ENCODE results near the gene KCTD19.
A peak's percentile ranks its signal among the peaks of the same experiment; 100 is the strongest.

Gene KCTD19

GRCh38 chr16:67278773-67279295 is 47.7 kb downstream of the KCTD19 start:
- ATAC-seq (replicated peaks; ENCODE audit: extremely low read depth, poor library complexity, severe bottlenecking) (peak; percentile 73), DNase-seq (ENCODE audit: low spot score in 2 of 2) (peak; percentile 16 to 27)
- Mint-ChIP-seq H3K4me1 (peaks cover 4% of the 10 kb centered on the region), H3K4me3 (peak overlapping the region; percentile 81), H3K27ac (ENCODE audit: low read depth) (peak overlapping the region; percentile 29), H3K9me3 (no peaks in the 10 kb centered on the region), H3K36me3 (ENCODE audit: insufficient read depth) (peaks cover 11% of the 10 kb centered on the region), H3K27me3 (no peaks in the 10 kb centered on the region)

GRCh38 chr16:67277999-67278772 is 48.4 kb downstream of the KCTD19 start:
- ATAC-seq (replicated peaks; ENCODE audit: extremely low read depth, poor library complexity, severe bottlenecking) (no peak), DNase-seq (ENCODE audit: low spot score in 2 of 2) (no peak)
- peaks cover 13% of the 10 kb centered on the region for H3K36me3 Mint-ChIP-seq (ENCODE audit: insufficient read depth)
- H3K4me1 Mint-ChIP-seq: peaks cover 4% of the 10 kb centered on the region
- H3K27ac Mint-ChIP-seq (ENCODE audit: low read depth): peak overlapping the region; percentile 29
- no peaks in the 10 kb centered on the region for H3K27me3 Mint-ChIP-seq
- H3K9me3 Mint-ChIP-seq: no peaks in the 10 kb centered on the region
- peak overlapping the region; percentile 81 for H3K4me3 Mint-ChIP-seq

- Mint-ChIP-seq H3K9me3 (no peaks in the 10 kb centered on the region), H3K4me3 (peak overlapping the region; percentile 81), H3K36me3 (ENCODE audit: insufficient read depth) (peaks cover 13% of the 10 kb centered on the region), H3K27me3 (no peaks in the 10 kb centered on the region), H3K27ac (ENCODE audit: low read depth) (peak overlapping the region; percentile 23), H3K4me1 (peaks cover 4% of the 10 kb centered on the region)
- ATAC-seq (replicated peaks; ENCODE audit: extremely low read depth, poor library complexity, severe bottlenecking) (no peak), DNase-seq (ENCODE audit: low spot score in 2 of 2) (no peak)
These were observed 49.1 kb downstream of the KCTD19 start for GRCh38 chr16:67277294-67277998.

- Mint-ChIP-seq H3K27ac (ENCODE audit: low read depth) (no peak overlapping the region), H3K36me3 (ENCODE audit: insufficient read depth) (peaks cover 13% of the 10 kb centered on the region), H3K27me3 (no peaks in the 10 kb centered on the region), H3K9me3 (no peaks in the 10 kb centered on the region), H3K4me3 (no peak overlapping the region), H3K4me1 (peaks cover 4% of the 10 kb centered on the region)
- no peak for DNase-seq (ENCODE audit: low spot score in 2 of 2)
- no peak for ATAC-seq (replicated peaks; ENCODE audit: extremely low read depth, poor library complexity, severe bottlenecking)
These were observed 51.2 kb downstream of the KCTD19 start for GRCh38 chr16:67275321-67275720.

GRCh38 chr16:67271446-67271845 is 55.1 kb downstream of the KCTD19 start:
- ATAC-seq (replicated peaks; ENCODE audit: extremely low read depth, poor library complexity, severe bottlenecking): no peak
- H3K27ac Mint-ChIP-seq (ENCODE audit: low read depth): no peak overlapping the region
- H3K4me1 Mint-ChIP-seq: no peaks in the 10 kb centered on the region

GRCh38 chr16:67270931-67271338 is 55.6 kb downstream of the KCTD19 start:
- Mint-ChIP-seq H3K4me1 (no peaks in the 10 kb centered on the region), H3K36me3 (ENCODE audit: insufficient read depth) (peaks cover 4% of the 10 kb centered on the region), H3K4me3 (no peak overlapping the region), H3K9me3 (no peaks in the 10 kb centered on the region), H3K27ac (ENCODE audit: low read depth) (no peak overlapping the region), H3K27me3 (no peaks in the 10 kb centered on the region)
- DNase-seq (ENCODE audit: low spot score in 2 of 2): no peak
- no peak for ATAC-seq (replicated peaks; ENCODE audit: extremely low read depth, poor library complexity, severe bottlenecking)

More at GRCh38 chr16:67271446-67271845, 55.1 kb downstream of the KCTD19 start:
- H3K4me3 Mint-ChIP-seq: no peak overlapping the region
- no peaks in the 10 kb centered on the region for H3K27me3 Mint-ChIP-seq
- H3K36me3 Mint-ChIP-seq (ENCODE audit: insufficient read depth): peaks cover 6% of the 10 kb centered on the region
- no peak for DNase-seq (ENCODE audit: low spot score in 2 of 2)
- H3K9me3 Mint-ChIP-seq: no peaks in the 10 kb centered on the region

GRCh38 chr16:67269766-67270165 is 56.8 kb downstream of the KCTD19 start:
- Mint-ChIP-seq H3K27ac (ENCODE audit: low read depth) (no peak overlapping the region), H3K27me3 (no peaks in the 10 kb centered on the region), H3K4me1 (no peaks in the 10 kb centered on the region), H3K36me3 (ENCODE audit: insufficient read depth) (peaks cover 2% of the 10 kb centered on the region), H3K9me3 (no peaks in the 10 kb centered on the region), H3K4me3 (no peak overlapping the region)
- DNase-seq (ENCODE audit: low spot score in 2 of 2) (no peak), ATAC-seq (replicated peaks; ENCODE audit: extremely low read depth, poor library complexity, severe bottlenecking) (no peak)

GRCh38 chr16:67268136-67268579 is 58.4 kb downstream of the KCTD19 start:
- no peak for ATAC-seq (replicated peaks; ENCODE audit: extremely low read depth, poor library complexity, severe bottlenecking)
- DNase-seq (ENCODE audit: low spot score in 2 of 2): no peak
- Mint-ChIP-seq H3K4me3 (no peak overlapping the region), H3K27me3 (peaks cover 10% of the 10 kb centered on the region), H3K4me1 (no peaks in the 10 kb centered on the region), H3K36me3 (ENCODE audit: insufficient read depth) (peaks cover 1% of the 10 kb centered on the region), H3K9me3 (no peaks in the 10 kb centered on the region), H3K27ac (ENCODE audit: low read depth) (no peak overlapping the region)

GRCh38 chr16:67265834-67266233 is 60.7 kb downstream of the KCTD19 start:
- Mint-ChIP-seq H3K27ac (ENCODE audit: low read depth) (no peak overlapping the region), H3K9me3 (no peaks in the 10 kb centered on the region), H3K4me3 (no peak overlapping the region), H3K27me3 (peaks cover 30% of the 10 kb centered on the region), H3K4me1 (no peaks in the 10 kb centered on the region), H3K36me3 (ENCODE audit: insufficient read depth) (peaks cover 1% of the 10 kb centered on the region)
- ATAC-seq (replicated peaks; ENCODE audit: extremely low read depth, poor library complexity, severe bottlenecking) (no peak), DNase-seq (ENCODE audit: low spot score in 2 of 2) (no peak)

GRCh38 chr16:67264866-67265265 is 61.7 kb downstream of the KCTD19 start:
- peaks cover 1% of the 10 kb centered on the region for H3K36me3 Mint-ChIP-seq (ENCODE audit: insufficient read depth)
- H3K27ac Mint-ChIP-seq (ENCODE audit: low read depth): no peak overlapping the region
- H3K4me1 Mint-ChIP-seq: no peaks in the 10 kb centered on the region
- H3K4me3 Mint-ChIP-seq: no peak overlapping the region
- no peak for ATAC-seq (replicated peaks; ENCODE audit: extremely low read depth, poor library complexity, severe bottlenecking)
- H3K27me3 Mint-ChIP-seq: peaks cover 30% of the 10 kb centered on the region
- H3K9me3 Mint-ChIP-seq: no peaks in the 10 kb centered on the region
- no peak for DNase-seq (ENCODE audit: low spot score in 2 of 2)

- no peaks in the 10 kb centered on the region for H3K9me3 Mint-ChIP-seq
- DNase-seq (ENCODE audit: low spot score in 2 of 2) (no peak), ATAC-seq (replicated peaks; ENCODE audit: extremely low read depth, poor library complexity, severe bottlenecking) (no peak)
- H3K4me1 Mint-ChIP-seq: no peaks in the 10 kb centered on the region
- no peak overlapping the region for H3K27ac Mint-ChIP-seq (ENCODE audit: low read depth)
- no peak overlapping the region for H3K4me3 Mint-ChIP-seq
- peaks cover 1% of the 10 kb centered on the region for H3K36me3 Mint-ChIP-seq (ENCODE audit: insufficient read depth)
- peaks cover 30% of the 10 kb centered on the region for H3K27me3 Mint-ChIP-seq
These were observed 62.3 kb downstream of the KCTD19 start for GRCh38 chr16:67264277-67264676.

- peaks cover 31% of the 10 kb centered on the region for H3K27me3 Mint-ChIP-seq
- H3K4me1 Mint-ChIP-seq: no peaks in the 10 kb centered on the region
- no peak overlapping the region for H3K4me3 Mint-ChIP-seq
- ATAC-seq (replicated peaks; ENCODE audit: extremely low read depth, poor library complexity, severe bottlenecking) (no peak), DNase-seq (ENCODE audit: low spot score in 2 of 2) (no peak)
- peaks cover 1% of the 10 kb centered on the region for H3K36me3 Mint-ChIP-seq (ENCODE audit: insufficient read depth)
- H3K9me3 Mint-ChIP-seq: no peaks in the 10 kb centered on the region
- H3K27ac Mint-ChIP-seq (ENCODE audit: low read depth): no peak overlapping the region
These were observed 63.3 kb downstream of the KCTD19 start for GRCh38 chr16:67263201-67263600.
